ENCODE data around the gene SFMBT1. TPM values are rescaled to one million over a fixed set of nuclear protein-coding genes. Genes with fewer than 3 reads are reported as not detected.

Gene SFMBT1
- total RNA-seq, 1 experiment from 2014 or later, result 1.4 TPM

DNA sequence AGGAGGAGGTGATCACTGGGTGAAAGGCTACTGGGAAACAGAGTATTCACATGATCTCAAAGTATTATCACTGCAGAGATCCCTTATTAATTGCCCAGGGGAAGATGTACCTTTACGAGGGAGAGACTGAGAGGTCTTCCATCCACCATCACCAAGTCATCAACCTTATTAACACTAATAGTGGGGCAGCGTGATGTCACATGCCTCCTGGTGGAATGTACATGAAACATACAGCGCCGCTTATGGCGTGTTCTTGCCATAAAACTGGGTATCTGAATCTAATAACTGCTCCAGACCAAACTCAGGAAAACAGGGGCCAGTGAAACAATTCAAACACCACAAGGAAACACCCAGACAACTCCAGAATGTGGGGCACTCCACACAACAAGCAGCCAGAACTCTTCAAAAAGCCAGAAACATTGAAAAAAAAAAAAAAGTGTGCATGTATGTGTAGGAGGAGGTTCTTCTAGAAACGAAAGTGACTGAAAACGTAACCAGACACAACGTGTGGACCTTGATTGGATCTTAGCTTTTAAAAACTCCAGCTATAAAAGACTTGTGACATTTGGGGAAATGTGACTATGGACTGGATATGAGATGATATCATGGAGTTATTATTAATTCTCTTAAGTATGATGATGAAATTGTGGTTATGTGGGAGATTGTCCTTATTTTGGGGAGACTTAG lies 153.1 kb downstream of the SFMBT1 start:
- TF ChIP-seq, protein P1, sequence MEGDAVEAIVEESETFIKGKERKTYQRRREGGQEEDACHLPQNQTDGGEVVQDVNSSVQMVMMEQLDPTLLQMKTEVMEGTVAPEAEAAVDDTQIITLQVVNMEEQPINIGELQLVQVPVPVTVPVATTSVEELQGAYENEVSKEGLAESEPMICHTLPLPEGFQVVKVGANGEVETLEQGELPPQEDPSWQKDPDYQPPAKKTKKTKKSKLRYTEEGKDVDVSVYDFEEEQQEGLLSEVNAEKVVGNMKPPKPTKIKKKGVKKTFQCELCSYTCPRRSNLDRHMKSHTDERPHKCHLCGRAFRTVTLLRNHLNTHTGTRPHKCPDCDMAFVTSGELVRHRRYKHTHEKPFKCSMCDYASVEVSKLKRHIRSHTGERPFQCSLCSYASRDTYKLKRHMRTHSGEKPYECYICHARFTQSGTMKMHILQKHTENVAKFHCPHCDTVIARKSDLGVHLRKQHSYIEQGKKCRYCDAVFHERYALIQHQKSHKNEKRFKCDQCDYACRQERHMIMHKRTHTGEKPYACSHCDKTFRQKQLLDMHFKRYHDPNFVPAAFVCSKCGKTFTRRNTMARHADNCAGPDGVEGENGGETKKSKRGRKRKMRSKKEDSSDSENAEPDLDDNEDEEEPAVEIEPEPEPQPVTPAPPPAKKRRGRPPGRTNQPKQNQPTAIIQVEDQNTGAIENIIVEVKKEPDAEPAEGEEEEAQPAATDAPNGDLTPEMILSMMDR (conservative IDR thresholded peaks at IDR 0.05; ENCODE audit: low read depth, low read length), result no peak
- TF ChIP-seq EZH2 (IDR thresholded peaks at IDR 0.05; ENCODE audit: borderline replicate concordance, low read depth, low read length, poor library complexity, severe bottlenecking), result no peak
- POLR2A ChIA-PET (ENCODE audit: low non-redundant PET), result no interaction called here
- no peaks in the 10 kb centered on the region for H3K36me3 ChIP-seq (ENCODE audit: insufficient read depth, low read length, poor library complexity, severe bottlenecking)
- no peak for DNase-seq (ENCODE audit: low spot score)
- no peak overlapping the region for H3K27ac ChIP-seq (ENCODE audit: low read depth, low read length, poor library complexity, severe bottlenecking)
- CTCF ChIA-PET, result no interaction called here
- no peaks in the 10 kb centered on the region for H3K9me3 ChIP-seq (ENCODE audit: low read depth, low read length, poor library complexity, severe bottlenecking)
- no peak overlapping the region for H3K4me3 ChIP-seq (ENCODE audit: low read depth, low read length, poor library complexity, severe bottlenecking)
- no TSS peak for BruUV-seq (replicated peaks)
- intact Hi-C loops (cut with micrococcal nuclease; ENCODE audit: unreplicated experiment), result no loop called here
- no peaks in the 10 kb centered on the region for H3K4me1 ChIP-seq (ENCODE audit: insufficient read depth, low read length, poor library complexity, severe bottlenecking)
- no peaks in the 10 kb centered on the region for H3K27me3 ChIP-seq (replicated peaks; ENCODE audit: insufficient read depth, low read depth, low read length, poor library complexity)

DNA sequence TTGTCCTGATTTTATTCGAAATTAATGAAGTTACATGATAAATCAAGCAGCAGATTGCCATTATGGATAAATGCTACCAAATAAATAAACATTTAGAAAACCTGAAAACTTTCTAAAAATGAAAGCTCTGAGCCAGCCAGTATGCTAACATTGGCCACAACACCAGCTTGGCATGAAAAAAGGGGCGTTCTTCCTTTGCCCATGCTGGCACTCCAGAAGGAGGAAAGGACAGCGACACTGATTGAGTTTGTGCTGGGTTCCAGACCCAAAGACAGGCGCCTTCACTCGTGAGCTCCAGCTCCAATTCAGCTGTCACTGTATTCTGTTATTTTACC lies 153.6 kb downstream of the SFMBT1 start:
- POLR2A ChIA-PET (ENCODE audit: low non-redundant PET), result no interaction called here
- no peak for TF ChIP-seq EZH2 (IDR thresholded peaks at IDR 0.05; ENCODE audit: borderline replicate concordance, low read depth, low read length, poor library complexity, severe bottlenecking)
- TF ChIP-seq, protein P1 (conservative IDR thresholded peaks at IDR 0.05; ENCODE audit: low read depth, low read length), result no peak
- H3K4me3 ChIP-seq (ENCODE audit: low read depth, low read length, poor library complexity, severe bottlenecking), result no peak overlapping the region
- DNase-seq (ENCODE audit: low spot score), result no peak
- no peaks in the 10 kb centered on the region for H3K4me1 ChIP-seq (ENCODE audit: insufficient read depth, low read length, poor library complexity, severe bottlenecking)
- H3K27me3 ChIP-seq (replicated peaks; ENCODE audit: insufficient read depth, low read depth, low read length, poor library complexity), result no peaks in the 10 kb centered on the region
- no peaks in the 10 kb centered on the region for H3K36me3 ChIP-seq (ENCODE audit: insufficient read depth, low read length, poor library complexity, severe bottlenecking)
- no TSS peak for BruUV-seq (replicated peaks)
- no peak overlapping the region for H3K27ac ChIP-seq (ENCODE audit: low read depth, low read length, poor library complexity, severe bottlenecking)
- CTCF ChIA-PET, result no interaction called here
- no peaks in the 10 kb centered on the region for H3K9me3 ChIP-seq (ENCODE audit: low read depth, low read length, poor library complexity, severe bottlenecking)
- intact Hi-C loops (cut with micrococcal nuclease; ENCODE audit: unreplicated experiment), result no loop called here

DNA sequence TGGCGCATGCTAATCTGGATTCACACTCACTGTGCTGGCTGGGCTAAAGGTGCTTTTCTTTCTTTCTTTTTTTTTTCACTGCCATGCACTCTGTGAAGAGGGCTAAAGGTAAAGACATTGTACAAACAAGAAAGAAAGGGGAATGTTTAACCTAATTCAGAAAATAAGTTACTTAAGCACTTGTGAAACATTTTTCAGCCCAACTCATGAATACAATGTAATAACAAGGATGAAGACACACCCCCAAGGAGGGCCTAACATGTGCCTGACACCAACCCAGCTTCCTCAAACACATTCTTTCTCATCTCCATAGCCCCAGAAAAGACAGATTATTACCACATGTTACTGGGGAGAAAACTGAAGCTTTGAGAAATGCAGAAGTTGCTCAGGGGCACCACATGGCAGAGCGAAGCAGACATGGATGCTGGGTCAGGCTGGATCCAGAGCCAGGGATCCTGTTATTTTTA lies 154.2 kb downstream of the SFMBT1 start:
- no TSS peak for BruUV-seq (replicated peaks)
- DNase-seq (ENCODE audit: low spot score), result no peak
- TF ChIP-seq, protein P1 (conservative IDR thresholded peaks at IDR 0.05; ENCODE audit: low read depth, low read length), result no peak
- no peak for TF ChIP-seq EZH2 (IDR thresholded peaks at IDR 0.05; ENCODE audit: borderline replicate concordance, low read depth, low read length, poor library complexity, severe bottlenecking)
- POLR2A ChIA-PET (ENCODE audit: low non-redundant PET), result interaction anchor here (0.6 kb wide), 1 partner anchor 459 kb away, joined by 3 read pairs; no protein-coding TSS in a partner anchor
- Histone ChIP-seq H3K27me3 (replicated peaks; ENCODE audit: insufficient read depth, low read depth, low read length, poor library complexity) (no peaks in the 10 kb centered on the region), H3K27ac (ENCODE audit: low read depth, low read length, poor library complexity, severe bottlenecking) (no peak overlapping the region), H3K36me3 (ENCODE audit: insufficient read depth, low read length, poor library complexity, severe bottlenecking) (no peaks in the 10 kb centered on the region), H3K4me1 (ENCODE audit: insufficient read depth, low read length, poor library complexity, severe bottlenecking) (no peaks in the 10 kb centered on the region), H3K9me3 (ENCODE audit: low read depth, low read length, poor library complexity, severe bottlenecking) (no peaks in the 10 kb centered on the region), H3K4me3 (ENCODE audit: low read depth, low read length, poor library complexity, severe bottlenecking) (no peak overlapping the region)
- CTCF ChIA-PET, result no interaction called here
- intact Hi-C loops (cut with micrococcal nuclease; ENCODE audit: unreplicated experiment), result no loop called here
